ENCODE results near the gene SPRY1. TPM values are rescaled to one million over a fixed set of nuclear protein-coding genes. Genes with fewer than 3 reads are reported as not detected.

SPRY1 gene
- total RNA-seq, 1 experiment from 2014 or later = 76.3 TPM

DNA sequence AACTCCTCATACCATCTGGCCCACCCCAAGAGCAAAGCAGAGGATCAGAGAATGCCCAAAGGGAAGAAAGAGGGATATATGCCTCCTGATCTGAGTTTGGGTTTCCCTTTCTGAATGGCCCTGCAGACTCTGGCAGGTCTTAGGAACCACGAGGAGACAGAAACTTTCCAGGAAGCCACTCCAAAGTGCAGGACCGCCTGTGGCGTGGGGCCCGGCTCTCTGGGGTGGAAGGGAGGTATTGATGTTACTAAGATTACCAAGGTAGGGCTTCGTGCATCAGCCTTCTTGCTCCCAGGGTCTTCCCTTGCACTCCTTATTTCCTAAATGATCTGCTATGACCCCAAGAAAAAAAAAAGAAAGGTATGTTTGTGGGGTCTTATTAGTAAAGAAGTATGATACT, 41.9 kb upstream of the SPRY1 start:
- Histone ChIP-seq H3K14ac (ENCODE audit: insufficient read depth, low read length) (no peak overlapping the region), H3K18ac (ENCODE audit: insufficient read length, low read depth, low read length) (no peak overlapping the region), H3K56ac (ENCODE audit: insufficient read length, low read depth, low read length) (no peak overlapping the region), H2BK5ac (ENCODE audit: insufficient read length, low read length) (no peak overlapping the region), H4K20me1 (ENCODE audit: control insufficient read depth, insufficient read depth, insufficient read length) (no peaks in the 10 kb centered on the region), H2AK5ac (ENCODE audit: insufficient read length, low read length) (no peak overlapping the region), H3K9ac (ENCODE audit: extremely low read depth, insufficient read length, low read length) (no peak overlapping the region), H2AFZ (ENCODE audit: low read length) (no peak overlapping the region), H2BK20ac (ENCODE audit: low read depth, low read length, poor library complexity, severe bottlenecking) (no peak overlapping the region), H2BK15ac (ENCODE audit: low read depth, low read length) (no peak overlapping the region), H4K5ac (ENCODE audit: insufficient read length, low read depth, low read length) (no peak overlapping the region), H3T11ph (ENCODE audit: low read length) (no peak overlapping the region), H4K91ac (ENCODE audit: insufficient read length, low read depth, low read length) (no peak overlapping the region), H3K23me2 (ENCODE audit: insufficient read length, low read depth, low read length, poor library complexity, severe bottlenecking) (no peaks in the 10 kb centered on the region), H3K79me1 (ENCODE audit: insufficient read depth, low read depth, low read length, poor library complexity, severe bottlenecking) (no peaks in the 10 kb centered on the region), H4K8ac (replicated peaks; ENCODE audit: insufficient read length, low read depth, low read length) (no peak overlapping the region), H3K4ac (ENCODE audit: low read depth, low read length) (no peak overlapping the region), H3K9me3 (ENCODE audit: control insufficient read depth, low read depth, low read length) (no peaks in the 10 kb centered on the region), H3K27me3 (ENCODE audit: insufficient read depth, low read length) (no peaks in the 10 kb centered on the region; the same call in 1 of the 2 replicates), H3K23ac (ENCODE audit: insufficient read length, low read depth, low read length) (no peak overlapping the region), H2BK120ac (ENCODE audit: low read depth, low read length, poor library complexity, severe bottlenecking) (no peak overlapping the region), H3K4me2 (ENCODE audit: insufficient read depth, insufficient read length, low read length) (no peak overlapping the region), H2BK12ac (ENCODE audit: insufficient read length, low read depth, low read length) (no peak overlapping the region), H3K27ac (ENCODE audit: insufficient read length, low read depth, low read length) (no peak overlapping the region), H3K4me1 (ENCODE audit: insufficient read depth, low read length) (no peaks in the 10 kb centered on the region), H3K79me2 (ENCODE audit: insufficient read depth, low read length) (no peaks in the 10 kb centered on the region)
- Mint-ChIP-seq H3K27ac (no peak overlapping the region; a peak in 1 of 7 replicates), H3K27me3 (ENCODE audit: low read depth) (no peaks in the 10 kb centered on the region), H3K4me3 (no peak overlapping the region), H3K36me3 (ENCODE audit: insufficient read depth in 1 of 3, low read depth in 3 of 3) (no peaks in the 10 kb centered on the region; a peak in 2 of 7 replicates), H3K9me3 (no peaks in the 10 kb centered on the region; a peak in 1 of 5 replicates), H3K4me1 (peaks cover 19 to 22% of the 10 kb centered on the region in 2 experiments)
- WGBS (ENCODE audit: extremely low coverage, insufficient read length, low lambda C conversion rate) = no CpG with 5 or more reads among the region's 5 CpGs
- TF ChIP-seq, protein P1, sequence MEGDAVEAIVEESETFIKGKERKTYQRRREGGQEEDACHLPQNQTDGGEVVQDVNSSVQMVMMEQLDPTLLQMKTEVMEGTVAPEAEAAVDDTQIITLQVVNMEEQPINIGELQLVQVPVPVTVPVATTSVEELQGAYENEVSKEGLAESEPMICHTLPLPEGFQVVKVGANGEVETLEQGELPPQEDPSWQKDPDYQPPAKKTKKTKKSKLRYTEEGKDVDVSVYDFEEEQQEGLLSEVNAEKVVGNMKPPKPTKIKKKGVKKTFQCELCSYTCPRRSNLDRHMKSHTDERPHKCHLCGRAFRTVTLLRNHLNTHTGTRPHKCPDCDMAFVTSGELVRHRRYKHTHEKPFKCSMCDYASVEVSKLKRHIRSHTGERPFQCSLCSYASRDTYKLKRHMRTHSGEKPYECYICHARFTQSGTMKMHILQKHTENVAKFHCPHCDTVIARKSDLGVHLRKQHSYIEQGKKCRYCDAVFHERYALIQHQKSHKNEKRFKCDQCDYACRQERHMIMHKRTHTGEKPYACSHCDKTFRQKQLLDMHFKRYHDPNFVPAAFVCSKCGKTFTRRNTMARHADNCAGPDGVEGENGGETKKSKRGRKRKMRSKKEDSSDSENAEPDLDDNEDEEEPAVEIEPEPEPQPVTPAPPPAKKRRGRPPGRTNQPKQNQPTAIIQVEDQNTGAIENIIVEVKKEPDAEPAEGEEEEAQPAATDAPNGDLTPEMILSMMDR (conservative IDR thresholded peaks at IDR 0.05) = no peak
- no peak for DNase-seq

Data from H9 (cell line).